Measurements from ENCODE around the gene ABCA7.

- TF ChIP-seq, protein P1, sequence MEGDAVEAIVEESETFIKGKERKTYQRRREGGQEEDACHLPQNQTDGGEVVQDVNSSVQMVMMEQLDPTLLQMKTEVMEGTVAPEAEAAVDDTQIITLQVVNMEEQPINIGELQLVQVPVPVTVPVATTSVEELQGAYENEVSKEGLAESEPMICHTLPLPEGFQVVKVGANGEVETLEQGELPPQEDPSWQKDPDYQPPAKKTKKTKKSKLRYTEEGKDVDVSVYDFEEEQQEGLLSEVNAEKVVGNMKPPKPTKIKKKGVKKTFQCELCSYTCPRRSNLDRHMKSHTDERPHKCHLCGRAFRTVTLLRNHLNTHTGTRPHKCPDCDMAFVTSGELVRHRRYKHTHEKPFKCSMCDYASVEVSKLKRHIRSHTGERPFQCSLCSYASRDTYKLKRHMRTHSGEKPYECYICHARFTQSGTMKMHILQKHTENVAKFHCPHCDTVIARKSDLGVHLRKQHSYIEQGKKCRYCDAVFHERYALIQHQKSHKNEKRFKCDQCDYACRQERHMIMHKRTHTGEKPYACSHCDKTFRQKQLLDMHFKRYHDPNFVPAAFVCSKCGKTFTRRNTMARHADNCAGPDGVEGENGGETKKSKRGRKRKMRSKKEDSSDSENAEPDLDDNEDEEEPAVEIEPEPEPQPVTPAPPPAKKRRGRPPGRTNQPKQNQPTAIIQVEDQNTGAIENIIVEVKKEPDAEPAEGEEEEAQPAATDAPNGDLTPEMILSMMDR (IDR thresholded peaks at IDR 0.05) = no peak
- TF ChIP-seq EP300 (IDR thresholded peaks at IDR 0.05) (no peak), POLR2A (IDR thresholded peaks at IDR 0.05) (no peak), POLR2AphosphoS5 (IDR thresholded peaks at IDR 0.05) (peak in 2 of 4 donors; percentile 29 to 32)
These were observed 48.0 kb downstream of the ABCA7 start for GRCh38 chr19:1087813-1088415.

Measured in sigmoid colon (tissue), 4 donors.